Pancreas (tissue), 10 donors: ENCODE data around the gene MAZ. TPM values are rescaled to one million over a fixed set of nuclear protein-coding genes. Genes with fewer than 3 reads are reported as not detected.

Experiments
- ATAC-seq, 4 donors: fragments of 200-7000 bp; cut with Tn5 transposase; one replicate each; pipeline versions ENCODE4 v1.8.0 to v1.9.1; 2020; ENCODE audit warnings: mild to moderate bottlenecking in 4 of 4, moderate library complexity in 4 of 4
- DNase-seq, 6 donors: peaks; one replicate each; pipeline ENCODE4 v3.0.0-alpha.2; 2020
- FAIRE-seq: peaks from 2 replicates; lab custom pipeline; 2012; peaks lifted over from hg19 to GRCh38; lab: Jason Lieb, UNC
- H3K27ac ChIP-seq, 4 donors: fragments of 200-600 bp; sonication (generic); 1 replicate in 3 of 4; 2 replicates in 1 of 4; pipeline versions ENCODE4 v1.5.0 to v1.8.0; 2020
- H3K27me3 ChIP-seq, 4 donors: fragments of 200-600 bp; one replicate each; pipeline ENCODE4 v1.8.0; 2021
- H3K36me3 ChIP-seq, 3 donors: fragments of 200-600 bp; sonication (generic) in 1 of 3; one replicate each; pipeline versions ENCODE4 v1.5.0 to v1.8.0; 2020 to 2021
- H3K4me1 ChIP-seq, 3 donors: fragments of 200-600 bp; one replicate each; pipeline ENCODE4 v1.8.0; 2021
- H3K4me3 ChIP-seq, 4 donors: fragments of 200-600 bp; sonication (generic) in 2 of 4; one replicate each; pipeline versions ENCODE4 v1.5.0 to v1.8.0; 2020 to 2021
- H3K9me3 ChIP-seq, 4 donors: fragments of 200-600 bp; one replicate each; pipeline ENCODE4 v1.8.0; 2021
- CTCF ChIP-seq, 4 donors: fragments of 200-600 bp; sonication (generic) in 3 of 4; IDR thresholded peaks; one replicate each; pipeline versions ENCODE4 v1.5.0 to v1.8.0; 2021; ENCODE audit warnings: antibody characterized with exemption in 4 of 4
- WGBS, 2 donors: extraction: QIAGEN DNeasy Blood & Tissue Kit; methylation state at CpG; one replicate each; pipeline ENCODE4 v1.1.7; 2013; 5-methylcytosine and 5-hydroxymethylcytosine counted together
- intact Hi-C, 3 donors: fragments of 100-400 bp; cut with DNase I; formaldehyde crosslinking; loops; one replicate each; pipeline versions ENCODE4 v1.11.1 to v1.14.2; 2022
- polyA plus RNA-seq, 2 donors: library from polyadenylated mRNA; stranded (reverse); fragments of 200-250 nt; gene quantifications; one replicate each; pipeline ENCODE4 v1.2.3, GENCODE V29; 2013
- total RNA-seq, 6 donors: library from RNA; stranded (reverse); fragmentation: NEBNext Ultra II Directional in 4 of 6; extraction: Animal tissue kit (Norgen Biotek cat#: 25700) in 4 of 6; gene quantifications; one replicate each; pipeline versions ENCODE4 v1.2.1 to v1.2.4, GENCODE V29; 2021 to 2023
- donor health status: healthy with polysubstance abuse.
- donor health status: DM: no; HTN: no; CAD: no; lungs with moderate emphysema.
- donor health status: DM: no; HTN: no; CAD: no.
- donor health status: control.
- donor health status: control.
- donor health status: Bipolar disorder and iron deficiency.
- donor health status: DM: yes; HTN: yes; CAD: no.
- donor health status: DM: no; HTN: no; CAD: no.
- donor health status: DM: no; HTN: no; CAD: no.
- donor health status: DM: yes; HTN: yes; CAD: no.

The MAZ gene
- total and polyA plus RNA-seq, 8 donors: 84.8 to 122 (median 96.2) TPM

- no peak for TF ChIP-seq CTCF (IDR thresholded peaks at IDR 0.05)
- no peak for FAIRE-seq
- Histone ChIP-seq H3K27ac (no peak overlapping the region), H3K4me3 (no peak overlapping the region), H3K9me3 (no peaks in the 10 kb centered on the region), H3K36me3 (no peaks in the 10 kb centered on the region), H3K27me3 (no peaks in the 10 kb centered on the region), H3K4me1 (peaks cover 9 to 16% (median 11%) of the 10 kb centered on the region in 3 donors)
- no peak for ATAC-seq
- intact Hi-C loops: no loop called here
- DNase-seq: no peak
- WGBS, 2 donors: 59% methylated on average over 6 of the region's 6 CpGs
Measured at GRCh38 chr16:29761882-29762281, 44.4 kb upstream of the MAZ start.

GRCh38 chr16:29763326-29763725 is 43.0 kb upstream of the MAZ start:
- Histone ChIP-seq H3K4me1 (peaks cover 9 to 16% (median 11%) of the 10 kb centered on the region in 3 donors), H3K27me3 (no peaks in the 10 kb centered on the region), H3K27ac (no peak overlapping the region), H3K4me3 (no peak overlapping the region), H3K36me3 (no peaks in the 10 kb centered on the region), H3K9me3 (no peaks in the 10 kb centered on the region)
- 90 to 93% methylated on average over 6 of the region's 6 CpGs for WGBS, 2 donors
- peak in 1 of 6 donors; percentile 13 for DNase-seq
- FAIRE-seq: no peak
- TF ChIP-seq CTCF (IDR thresholded peaks at IDR 0.05): no peak
- intact Hi-C loops: no loop called here
- ATAC-seq: no peak

- TF ChIP-seq CTCF (IDR thresholded peaks at IDR 0.05): no peak
- no peak for FAIRE-seq
- H3K27me3 ChIP-seq: no peaks in the 10 kb centered on the region
Measured at GRCh38 chr16:29765167-29766032, 40.9 kb upstream of the MAZ start.

GRCh38 chr16:29766571-29766970 is 39.8 kb upstream of the MAZ start:
- TF ChIP-seq CTCF (IDR thresholded peaks at IDR 0.05): no peak
- DNase-seq (no peak), FAIRE-seq (no peak), ATAC-seq (no peak)
- H3K9me3 ChIP-seq: no peaks in the 10 kb centered on the region
- H3K27ac ChIP-seq: no peak overlapping the region
- H3K4me1 ChIP-seq: peaks cover 9 to 16% (median 11%) of the 10 kb centered on the region in 3 donors
- WGBS, 2 donors: 86 to 98% methylated on average over 3 of the region's 3 CpGs
- no peaks in the 10 kb centered on the region for H3K27me3 ChIP-seq
- H3K36me3 ChIP-seq: no peaks in the 10 kb centered on the region
- intact Hi-C loops: no loop called here
- H3K4me3 ChIP-seq: no peak overlapping the region

More at GRCh38 chr16:29765167-29766032, 40.9 kb upstream of the MAZ start:
- Histone ChIP-seq H3K4me3 (no peak overlapping the region), H3K36me3 (no peaks in the 10 kb centered on the region), H3K27ac (peak overlapping the region; percentile 17 to 27 (median 22)), H3K9me3 (no peaks in the 10 kb centered on the region), H3K4me1 (peaks cover 9 to 16% (median 11%) of the 10 kb centered on the region in 3 donors)
- peak; percentile 63 to 89 (median 80) for DNase-seq
- peak; percentile 94 to 98 (median 96) for ATAC-seq
- intact Hi-C loops: no loop called here
- WGBS, 2 donors: 18 to 20% methylated on average over 15 of the region's 15 CpGs

- intact Hi-C loops: no loop called here
- ATAC-seq (no peak), FAIRE-seq (no peak), DNase-seq (no peak)
- Histone ChIP-seq H3K27me3 (no peaks in the 10 kb centered on the region), H3K36me3 (no peaks in the 10 kb centered on the region), H3K4me1 (peaks cover 9 to 16% (median 11%) of the 10 kb centered on the region in 3 donors), H3K4me3 (no peak overlapping the region), H3K27ac (no peak overlapping the region), H3K9me3 (no peaks in the 10 kb centered on the region)
- 94 to 98% methylated on average over 3 of the region's 3 CpGs for WGBS, 2 donors
- no peak for TF ChIP-seq CTCF (IDR thresholded peaks at IDR 0.05)
Measured at GRCh38 chr16:29767062-29767461, 39.3 kb upstream of the MAZ start.
